H1 (cell line): ENCODE measurements around the gene C1orf174. TPM values are rescaled to one million over a fixed set of nuclear protein-coding genes. Genes with fewer than 3 reads are reported as not detected.

Experiments used
- CTCF ChIA-PET: fragments of 300-600 bp; sonication (Branson Sonifier 250); formaldehyde crosslinking; loops from one replicate; lab custom pipeline; 2021; ENCODE audit not compliant: partially characterized antibody; lab: Charles Lee
- POLR2A ChIA-PET: fragments of 300-600 bp; sonication (Branson Sonifier 250); formaldehyde crosslinking; loops from one replicate; lab custom pipeline; 2021; ENCODE audit warnings: inconsistent platforms; ENCODE audit not compliant: partially characterized antibody; lab: Charles Lee
- DNase-seq, 2 experiments: peaks; one replicate each; pipeline versions ENCODE4 v3.0.0 to v3.0.0-alpha.2; 2010 to 2022; ENCODE audit warnings: low spot score in 2 of 2, low read depth in 1 of 2, mixed read lengths in 1 of 2
- FAIRE-seq: peaks from 2 replicates; lab custom pipeline; 2011; peaks lifted over from hg19 to GRCh38; lab: Jason Lieb, UNC
- H2AFZ ChIP-seq: 2 replicates; pipeline ENCODE4 v1.8.1; 2012; ENCODE audit warnings: low read length, inconsistent platforms
- H2AK5ac ChIP-seq: 2 replicates; pipeline ENCODE4 v1.6.1; 2013; ENCODE audit warnings: low read depth, low read length
- H2BK120ac ChIP-seq: replicated peaks from 2 replicates; pipeline ENCODE3; 2013; ENCODE audit warnings: low read depth, low read length, inconsistent platforms
- H2BK12ac ChIP-seq: 2 replicates; pipeline ENCODE4 v1.6.1; 2013; ENCODE audit warnings: low read depth, low read length
- H2BK15ac ChIP-seq: 2 replicates; pipeline ENCODE4 v1.6.1; 2013; ENCODE audit warnings: low read length
- H2BK20ac ChIP-seq: 2 replicates; pipeline ENCODE4 v1.6.1; 2013; ENCODE audit warnings: low read length
- H2BK5ac ChIP-seq: 2 replicates; pipeline ENCODE4 v1.6.1; 2013; ENCODE audit warnings: low read depth, low read length
- H3K14ac ChIP-seq: 2 replicates; pipeline ENCODE4 v1.6.1; 2013; ENCODE audit warnings: inconsistent platforms; ENCODE audit not compliant: insufficient read length
- H3K18ac ChIP-seq: 2 replicates; pipeline ENCODE4 v1.6.1; 2013; ENCODE audit warnings: low read length; ENCODE audit errors: extremely low read depth
- H3K23ac ChIP-seq: 2 replicates; pipeline ENCODE4 v1.6.1; 2013; ENCODE audit warnings: inconsistent platforms; ENCODE audit not compliant: insufficient read length
- H3K23me2 ChIP-seq: 2 replicates; pipeline ENCODE4 v1.6.1; 2013; ENCODE audit warnings: low read depth, low read length
- H3K27ac ChIP-seq: 2 replicates; pipeline ENCODE4 v1.6.1; 2011; ENCODE audit warnings: low read depth, low read length, inconsistent platforms
- H3K27me3 ChIP-seq, 4 experiments: replicated peaks in 1 of 4; 1 replicate in 1 of 4; 2 replicates in 3 of 4; pipeline versions ENCODE4 v1.6.1 to v1.8.1; 2011 to 2013; ENCODE audit warnings: low read length in 3 of 4, mild to moderate bottlenecking in 3 of 4, inconsistent platforms in 2 of 4, mixed read lengths in 2 of 4, moderate library complexity in 1 of 4; ENCODE audit not compliant: control insufficient read depth in 3 of 4, insufficient read depth in 3 of 4; ENCODE audit errors: extremely low read depth in 1 of 4
- H3K36me3 ChIP-seq, 4 experiments: 2 replicates each; pipeline versions ENCODE4 v1.6.1 to v1.8.1; 2011 to 2013; ENCODE audit warnings: mild to moderate bottlenecking in 4 of 4, low read length in 3 of 4, moderate library complexity in 2 of 4, control low read depth in 1 of 4, inconsistent platforms in 1 of 4; ENCODE audit not compliant: insufficient read depth in 4 of 4, control insufficient read depth in 2 of 4
- H3K4ac ChIP-seq: replicated peaks from 2 replicates; pipeline ENCODE3; 2013; ENCODE audit warnings: low read length, low read depth, mixed read lengths, inconsistent platforms; ENCODE audit not compliant: insufficient read length
- H3K4me1 ChIP-seq, 4 experiments: replicated peaks in 1 of 4; 1 replicate in 1 of 4; 2 replicates in 3 of 4; pipeline versions ENCODE4 v1.6.1 to v1.8.1; 2011 to 2013; ENCODE audit warnings: low read length in 3 of 4, inconsistent platforms in 2 of 4, mixed read lengths in 1 of 4; ENCODE audit not compliant: insufficient read depth in 4 of 4, control insufficient read depth in 3 of 4
- H3K4me2 ChIP-seq, 2 experiments: 2 replicates each; pipeline versions ENCODE4 v1.6.1 to v1.8.1; 2011 to 2013; ENCODE audit warnings: low read depth in 2 of 2, low read length in 2 of 2, control low read depth in 1 of 2, inconsistent platforms in 1 of 2, mild to moderate bottlenecking in 1 of 2; ENCODE audit not compliant: insufficient read depth in 1 of 2
- H3K4me3 ChIP-seq, 4 experiments: fragments of 200-600, 300-600 bp in 1 of 4; sonication (generic), shearing (Covaris generic), sonication (Bioruptor Twin) in 1 of 4; 2 replicates each; pipeline versions ENCODE4 v1.5.1 to v1.8.1; 2011 to 2016; ENCODE audit warnings: low read length in 4 of 4, low read depth in 3 of 4, control low read depth in 2 of 4, inconsistent platforms in 2 of 4, mild to moderate bottlenecking in 2 of 4, mixed read lengths in 1 of 4, moderate library complexity in 1 of 4; ENCODE audit not compliant: insufficient read depth in 2 of 4; ENCODE audit errors: extremely low read depth in 1 of 4
- H3K56ac ChIP-seq: replicated peaks from 2 replicates; pipeline ENCODE3; 2013; ENCODE audit warnings: low read depth, mild to moderate bottlenecking, mixed read lengths, low read length, inconsistent platforms; ENCODE audit not compliant: insufficient read length
- H3K79me1 ChIP-seq: 2 replicates; pipeline ENCODE4 v1.6.1; 2013; ENCODE audit warnings: low read depth, low read length, control low read depth
- H3K79me2 ChIP-seq, 2 experiments: 2 replicates each; pipeline versions ENCODE4 v1.6.1 to v1.8.1; 2012 to 2013; ENCODE audit warnings: low read length in 2 of 2, mild to moderate bottlenecking in 2 of 2, inconsistent platforms in 1 of 2; ENCODE audit not compliant: insufficient read depth in 2 of 2, control insufficient read depth in 1 of 2
- H3K9ac ChIP-seq, 4 experiments: replicated peaks in 1 of 4; 1 replicate in 1 of 4; 2 replicates in 3 of 4; pipeline versions ENCODE4 v1.6.1 to v1.8.1; 2011 to 2013; ENCODE audit warnings: low read depth in 3 of 4, low read length in 3 of 4, control low read depth in 2 of 4, mild to moderate bottlenecking in 2 of 4, moderate library complexity in 2 of 4, inconsistent platforms in 1 of 4; ENCODE audit errors: extremely low read depth in 1 of 4
- H3K9me3 ChIP-seq, 2 experiments: 2 replicates each; pipeline versions ENCODE4 v1.6.1 to v1.8.1; 2012 to 2013; ENCODE audit warnings: mild to moderate bottlenecking in 2 of 2, moderate library complexity in 2 of 2, control low read depth in 1 of 2, inconsistent platforms in 1 of 2, low read depth in 1 of 2, low read length in 1 of 2, mixed read lengths in 1 of 2; ENCODE audit not compliant: insufficient read depth in 2 of 2
- H4K20me1 ChIP-seq, 2 experiments: replicated peaks in 1 of 2; 2 replicates each; pipeline versions ENCODE3 to v1.8.1; 2011 to 2013; ENCODE audit warnings: inconsistent platforms in 2 of 2, low read length in 2 of 2, mild to moderate bottlenecking in 1 of 2; ENCODE audit not compliant: insufficient read depth in 2 of 2, control insufficient read depth in 1 of 2
- H4K5ac ChIP-seq: 2 replicates; pipeline ENCODE4 v1.6.1; 2013; ENCODE audit warnings: low read length, low read depth, mixed read lengths, inconsistent platforms; ENCODE audit not compliant: insufficient read length
- H4K8ac ChIP-seq: 2 replicates; pipeline ENCODE4 v1.8.0; 2013; ENCODE audit warnings: mild to moderate bottlenecking, moderate library complexity, low read length, inconsistent platforms; ENCODE audit not compliant: insufficient read depth; ENCODE audit errors: extremely low read depth
- H4K91ac ChIP-seq: replicated peaks from 2 replicates; pipeline ENCODE3; 2013; ENCODE audit warnings: low read length, mixed read lengths, inconsistent platforms; ENCODE audit not compliant: insufficient read length
- BACH1 ChIP-seq: IDR thresholded peaks from 2 replicates; pipeline ENCODE4 v1.6.1; 2012; ENCODE audit warnings: low read length, improper control_type of control experiment
- BRCA1 ChIP-seq: IDR thresholded peaks from 2 replicates; pipeline ENCODE4 v1.6.1; 2012; ENCODE audit warnings: low read depth, low read length, improper control_type of control experiment
- CHD1 ChIP-seq: IDR thresholded peaks from 2 replicates; pipeline ENCODE4 v1.6.1; 2012; ENCODE audit warnings: low read depth, low read length, improper control_type of control experiment
- EZH2 ChIP-seq: fragments of 200-600 bp; sonication (generic); IDR thresholded peaks from 2 replicates; pipeline ENCODE4 v1.7.1; 2012; ENCODE audit warnings: low read depth, mild to moderate bottlenecking, moderate library complexity, low read length, inconsistent platforms; ENCODE audit not compliant: severe bottlenecking
- GTF2F1 ChIP-seq: IDR thresholded peaks from 2 replicates; pipeline ENCODE4 v1.6.1; 2012; ENCODE audit warnings: low read depth, low read length, improper control_type of control experiment, borderline replicate concordance
- HDAC6 ChIP-seq: IDR thresholded peaks from one replicate; pipeline ENCODE4 v1.7.1; 2012; ENCODE audit warnings: low read depth, mild to moderate bottlenecking, inconsistent platforms, low read length, moderate library complexity
- POLR2A ChIP-seq, 2 experiments: IDR thresholded peaks; 1 replicate in 1 of 2; 2 replicates in 1 of 2; pipeline ENCODE4 v1.6.1; 2011; ENCODE audit warnings: low read depth in 2 of 2, low read length in 2 of 2, mild to moderate bottlenecking in 2 of 2; ENCODE audit errors: control extremely low read depth in 1 of 2
- SP2 ChIP-seq: IDR thresholded peaks from 2 replicates; pipeline ENCODE4 v1.6.1; 2012; ENCODE audit warnings: mild to moderate bottlenecking, low read length, inconsistent platforms
- SP4 ChIP-seq: IDR thresholded peaks from 2 replicates; pipeline ENCODE4 v1.6.1; 2012; ENCODE audit warnings: low read length, inconsistent platforms
- SUZ12 ChIP-seq: fragments of 200-600 bp; sonication (generic); IDR thresholded peaks from 2 replicates; pipeline ENCODE4 v1.6.1; 2012; ENCODE audit warnings: mild to moderate bottlenecking, inconsistent platforms, low read length, moderate library complexity, mixed read lengths
- TBP ChIP-seq: IDR thresholded peaks from 2 replicates; pipeline ENCODE4 v1.6.1; 2011; ENCODE audit warnings: low read depth, low read length, improper control_type of control experiment
- YY1 ChIP-seq: IDR thresholded peaks from 2 replicates; pipeline ENCODE4 v1.6.1; 2011; ENCODE audit warnings: low read depth, mild to moderate bottlenecking, low read length
- WGBS, 2 experiments: shearing (Covaris generic) in 1 of 2; methylation state at CpG; one replicate each; pipeline versions ENCODE4 v1.1.6 to v1.1.7; 2013 to 2015; ENCODE audit warnings: low lambda C conversion rate in 2 of 2, mixed read lengths in 2 of 2, inconsistent platforms in 1 of 2, low coverage in 1 of 2, missing lambda C conversion rate in 1 of 2; ENCODE audit not compliant: insufficient replicate concordance in 2 of 2, insufficient coverage in 1 of 2, insufficient read length in 1 of 2; ENCODE audit errors: extremely low coverage in 1 of 2, missing lambda C conversion rate in 1 of 2; 5-methylcytosine and 5-hydroxymethylcytosine counted together
- polyA plus RNA-seq, 7 experiments: library from polyadenylated mRNA; depleted of rRNA in 3 of 7; stranded (reverse) in 5 of 7; unstranded in 2 of 7; fragments of >200 nt in 5 of 7; fragments of 200-250 nt in 2 of 7; gene quantifications; 1 replicate in 5 of 7; 2 replicates in 1 of 7; 4 replicates in 1 of 7; pipeline versions ENCODE4 v1.2.1 to v1.2.3, GENCODE V29; 2011 to 2013; ENCODE audit warnings: missing spikeins in 2 of 7, mixed read lengths in 2 of 7
- total RNA-seq: library from RNA; stranded (reverse); fragmentation: NEBNext Ultra II Directional; extraction: Animal tissue kit (Norgen Biotek cat#: 25700); gene quantifications from 2 replicates; pipeline ENCODE4 v1.2.1, GENCODE V29; 2021
- TF ChIP-seq, protein P1 (sequence below): IDR thresholded peaks from 2 replicates; pipeline ENCODE4 v1.6.1; 2012; ENCODE audit warnings: inconsistent platforms

C1orf174 gene
- total and polyA plus RNA-seq, 2 of the 8 experiments (the other 6 are each of a cell fraction or from before 2014, with no cell fraction given), result 28.4 to 32.4 TPM

DNA sequence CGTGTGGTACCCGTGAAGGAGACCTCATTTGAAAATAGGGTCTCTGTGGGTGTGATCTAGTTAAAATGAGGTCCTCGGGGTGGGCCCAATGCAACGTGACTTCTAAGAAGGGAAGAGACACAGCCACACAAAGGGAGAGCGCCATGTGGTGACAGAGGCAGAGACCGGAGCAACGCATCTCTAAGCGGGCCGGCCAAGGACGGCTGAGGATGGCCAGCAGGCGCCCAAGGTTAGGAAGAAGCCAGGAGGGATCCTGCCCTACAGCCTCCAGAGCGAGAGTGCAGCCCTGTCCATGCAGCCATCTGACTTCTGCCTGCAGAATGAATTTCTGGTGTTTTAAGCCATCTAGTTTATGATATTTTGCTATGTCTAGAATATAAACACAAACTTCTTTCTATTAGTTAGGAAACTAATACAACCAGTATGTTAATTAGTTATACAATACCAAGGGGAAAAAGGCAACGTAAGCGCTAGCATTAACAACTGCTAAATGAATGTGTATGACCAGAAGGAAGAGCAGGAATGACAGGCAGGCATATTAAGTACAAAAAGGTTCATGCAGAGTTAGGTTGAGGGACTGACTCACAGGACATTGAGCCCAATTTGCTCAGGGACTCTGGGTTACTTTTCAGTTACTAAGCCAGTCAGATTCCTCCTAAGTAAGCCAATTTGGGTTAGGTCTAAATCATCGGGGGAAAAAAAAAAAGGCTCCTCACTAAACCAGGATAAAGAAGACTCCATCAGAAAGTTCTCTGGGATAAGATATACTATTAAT lies 47.2 kb downstream of the C1orf174 start:
- Histone ChIP-seq H3K9me3 (no peaks in the 10 kb centered on the region), H3K27ac (no peak overlapping the region), H3K79me1 (peaks cover 5% of the 10 kb centered on the region; the same call in 1 of the 2 replicates), H3K14ac (no peak overlapping the region), H2BK15ac (no peak overlapping the region), H4K91ac (no peak overlapping the region), H3K23me2 (peaks cover 7% of the 10 kb centered on the region; the same call in 1 of the 2 replicates), H4K8ac (no peak overlapping the region), H3K18ac (no peak overlapping the region), H3K23ac (no peak overlapping the region), H2AK5ac (no peak overlapping the region), H3K4me1 (peaks cover 0 to 2% (median under 1%) of the 10 kb centered on the region in 4 experiments; a peak in 3 of 7 replicates), H3K4ac (no peak overlapping the region), H4K20me1 (peaks cover 2 to 3% of the 10 kb centered on the region in 2 experiments), H2BK5ac (no peak overlapping the region), H3K4me2 (no peak overlapping the region), H3K4me3 (no peak overlapping the region), H3K27me3 (no peaks in the 10 kb centered on the region), H3K9ac (no peak overlapping the region), H3K36me3 (peaks cover 0 to 9% (median 0%) of the 10 kb centered on the region in 4 experiments; a peak in 1 of 8 replicates), H2BK20ac (no peak overlapping the region), H2AFZ (no peak overlapping the region), H3K56ac (no peak overlapping the region), H2BK12ac (no peak overlapping the region), H3K79me2 (peaks cover 0 to 16% of the 10 kb centered on the region in 2 experiments; a peak in 2 of 4 replicates), H4K5ac (no peak overlapping the region), H2BK120ac (no peak overlapping the region)
- CTCF ChIA-PET, result no interaction called here
- no peak for FAIRE-seq
- DNase-seq, result no peak
- POLR2A ChIA-PET, result no interaction called here
- 68% methylated on average over 15 of the region's 15 CpGs; no CpG with 5 or more reads in 1 of the 2 experiments for WGBS, 2 experiments
- TF ChIP-seq YY1, result no peak
- TF ChIP-seq SUZ12, result no peak
- no peak for TF ChIP-seq CHD1
- no peak for TF ChIP-seq TBP
- TF ChIP-seq, protein P1, sequence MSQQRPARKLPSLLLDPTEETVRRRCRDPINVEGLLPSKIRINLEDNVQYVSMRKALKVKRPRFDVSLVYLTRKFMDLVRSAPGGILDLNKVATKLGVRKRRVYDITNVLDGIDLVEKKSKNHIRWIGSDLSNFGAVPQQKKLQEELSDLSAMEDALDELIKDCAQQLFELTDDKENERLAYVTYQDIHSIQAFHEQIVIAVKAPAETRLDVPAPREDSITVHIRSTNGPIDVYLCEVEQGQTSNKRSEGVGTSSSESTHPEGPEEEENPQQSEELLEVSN, result no peak
- TF ChIP-seq EZH2, result no peak
- no peak for TF ChIP-seq GTF2F1
- no peak for TF ChIP-seq BACH1
- no peak for TF ChIP-seq POLR2A (IDR thresholded peaks at IDR 0.05; ENCODE audit: control extremely low read depth in 1 of 2, low read depth in 2 of 2, low read length in 2 of 2)
- TF ChIP-seq SP2, result no peak
- TF ChIP-seq SP4, result no peak
- no peak for TF ChIP-seq BRCA1
- no peak for TF ChIP-seq HDAC6
